ENCODE measurements around the gene PTX4.

PTX4 gene

GRCh38 chr16:1510941-1511351 is 22.2 kb upstream of the PTX4 start:
- no peak overlapping the region for H3K4me3 ChIP-seq (ENCODE audit: low read depth, low read length)
- TF ChIP-seq MAX (IDR thresholded peaks at IDR 0.05; ENCODE audit: low read depth, low read length) (no peak), MYC (IDR thresholded peaks at IDR 0.05; ENCODE audit: low read depth, low read length) (no peak)
- no peak for DNase-seq (ENCODE audit: low read depth)

GRCh38 chr16:1510272-1510671 is 21.5 kb upstream of the PTX4 start:
- TF ChIP-seq POLR2A (IDR thresholded peaks at IDR 0.05; ENCODE audit: extremely low read depth, insufficient read length) (no peak), MAX (IDR thresholded peaks at IDR 0.05; ENCODE audit: low read depth, low read length) (no peak), MYC (IDR thresholded peaks at IDR 0.05; ENCODE audit: low read depth, low read length) (no peak)
- TF ChIP-seq, protein P1, sequence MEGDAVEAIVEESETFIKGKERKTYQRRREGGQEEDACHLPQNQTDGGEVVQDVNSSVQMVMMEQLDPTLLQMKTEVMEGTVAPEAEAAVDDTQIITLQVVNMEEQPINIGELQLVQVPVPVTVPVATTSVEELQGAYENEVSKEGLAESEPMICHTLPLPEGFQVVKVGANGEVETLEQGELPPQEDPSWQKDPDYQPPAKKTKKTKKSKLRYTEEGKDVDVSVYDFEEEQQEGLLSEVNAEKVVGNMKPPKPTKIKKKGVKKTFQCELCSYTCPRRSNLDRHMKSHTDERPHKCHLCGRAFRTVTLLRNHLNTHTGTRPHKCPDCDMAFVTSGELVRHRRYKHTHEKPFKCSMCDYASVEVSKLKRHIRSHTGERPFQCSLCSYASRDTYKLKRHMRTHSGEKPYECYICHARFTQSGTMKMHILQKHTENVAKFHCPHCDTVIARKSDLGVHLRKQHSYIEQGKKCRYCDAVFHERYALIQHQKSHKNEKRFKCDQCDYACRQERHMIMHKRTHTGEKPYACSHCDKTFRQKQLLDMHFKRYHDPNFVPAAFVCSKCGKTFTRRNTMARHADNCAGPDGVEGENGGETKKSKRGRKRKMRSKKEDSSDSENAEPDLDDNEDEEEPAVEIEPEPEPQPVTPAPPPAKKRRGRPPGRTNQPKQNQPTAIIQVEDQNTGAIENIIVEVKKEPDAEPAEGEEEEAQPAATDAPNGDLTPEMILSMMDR (IDR thresholded peaks at IDR 0.05; ENCODE audit: low read depth, low read length) = no peak
- no peak for DNase-seq (ENCODE audit: low read depth)
- H3K4me3 ChIP-seq (ENCODE audit: low read depth, low read length) = no peak overlapping the region

DNA sequence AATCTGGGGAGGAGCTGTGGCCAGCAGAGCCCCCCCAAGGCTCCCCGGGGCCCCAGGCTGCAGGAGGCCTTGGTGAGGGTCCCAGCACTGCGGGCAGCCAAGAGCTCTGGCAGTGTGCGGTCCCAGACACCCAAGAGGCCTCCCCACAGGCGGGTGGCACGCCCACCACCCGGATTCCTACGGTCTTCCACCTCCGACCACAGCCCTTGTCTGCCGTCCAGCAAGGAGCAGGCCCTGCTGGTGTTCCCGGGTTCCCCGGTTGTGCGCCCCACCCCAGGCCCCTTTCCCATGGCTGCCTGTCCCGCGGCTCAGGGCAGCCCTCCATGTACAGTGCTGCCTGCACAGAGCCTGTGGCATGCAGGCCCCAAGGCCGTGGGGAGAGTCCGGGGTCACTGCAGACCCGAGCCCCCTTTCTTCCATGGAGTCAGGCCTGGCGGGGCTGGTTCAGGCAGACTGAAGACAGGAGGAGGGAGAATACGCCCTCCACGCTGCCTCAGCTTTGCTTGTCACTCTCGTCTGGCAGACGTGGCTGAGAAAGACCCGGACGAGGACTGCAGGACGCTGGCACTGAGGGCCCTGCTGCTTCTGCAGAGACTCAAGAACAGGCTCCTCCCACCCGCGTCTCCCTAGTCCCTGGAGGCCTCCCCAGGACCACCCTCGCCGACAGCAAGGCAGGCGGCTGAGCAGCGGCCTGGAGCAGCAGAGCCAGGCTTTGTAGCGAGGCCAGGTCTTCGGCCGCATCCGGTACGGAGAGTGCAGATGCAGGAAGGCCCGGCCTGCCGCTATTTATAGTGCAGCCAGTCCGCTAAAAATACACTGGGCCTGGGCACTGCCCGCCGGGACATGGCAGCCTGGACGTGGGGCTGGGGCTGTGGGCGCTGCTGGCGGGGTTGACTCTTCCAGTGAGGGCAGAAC is 20.8 kb upstream of the PTX4 start:
- no peak overlapping the region for H3K4me3 ChIP-seq (ENCODE audit: low read depth, low read length)
- no peak for DNase-seq (ENCODE audit: low read depth)
- TF ChIP-seq POLR2A (IDR thresholded peaks at IDR 0.05; ENCODE audit: extremely low read depth, insufficient read length) (no peak), MYC (IDR thresholded peaks at IDR 0.05; ENCODE audit: low read depth, low read length) (no peak), MAX (IDR thresholded peaks at IDR 0.05; ENCODE audit: low read depth, low read length) (no peak)
- TF ChIP-seq, protein P1 (IDR thresholded peaks at IDR 0.05; ENCODE audit: low read depth, low read length) = no peak

- no peak for DNase-seq (ENCODE audit: low read depth)
- TF ChIP-seq MYC (IDR thresholded peaks at IDR 0.05; ENCODE audit: low read depth, low read length) = no peak
- TF ChIP-seq, protein P1 (IDR thresholded peaks at IDR 0.05; ENCODE audit: low read depth, low read length) = no peak
- no peak overlapping the region for H3K4me3 ChIP-seq (ENCODE audit: low read depth, low read length)
Measured at GRCh38 chr16:1508494-1509187, 19.9 kb upstream of the PTX4 start.

GRCh38 chr16:1506494-1507213 is 17.9 kb upstream of the PTX4 start:
- DNase-seq (ENCODE audit: low read depth) = no peak
- TF ChIP-seq POLR2A (IDR thresholded peaks at IDR 0.05; ENCODE audit: extremely low read depth, insufficient read length) (no peak), MAX (IDR thresholded peaks at IDR 0.05; ENCODE audit: low read depth, low read length) (no peak), MYC (IDR thresholded peaks at IDR 0.05; ENCODE audit: low read depth, low read length) (no peak)
- TF ChIP-seq, protein P1 (IDR thresholded peaks at IDR 0.05; ENCODE audit: low read depth, low read length) = no peak
- H3K4me3 ChIP-seq (ENCODE audit: low read depth, low read length) = no peak overlapping the region

- TF ChIP-seq MYC (IDR thresholded peaks at IDR 0.05; ENCODE audit: low read depth, low read length) (no peak), POLR2A (IDR thresholded peaks at IDR 0.05; ENCODE audit: extremely low read depth, insufficient read length) (no peak), MAX (IDR thresholded peaks at IDR 0.05; ENCODE audit: low read depth, low read length) (no peak)
- TF ChIP-seq, protein P1 (IDR thresholded peaks at IDR 0.05; ENCODE audit: low read depth, low read length) = no peak
- no peak for DNase-seq (ENCODE audit: low read depth)
- H3K4me3 ChIP-seq (ENCODE audit: low read depth, low read length) = no peak overlapping the region
Measured at GRCh38 chr16:1505912-1506311, 17.2 kb upstream of the PTX4 start.
